Esophagus squamous epithelium (tissue), 5 donors: ENCODE measurements around the gene GALNTL6. TPM values are rescaled to one million over a fixed set of nuclear protein-coding genes. Genes with fewer than 3 reads are reported as not detected.
"Not testable (repeated sequence)": the region's sequence is repeated elsewhere in the genome, so short reads cannot be mapped to it uniquely, and the experiment has no call there.

Experiments used
- DNase-seq: peaks from one replicate; lab custom pipeline; 2025; lab: John Stamatoyannopoulos, UW
- H3K27ac ChIP-seq, 4 donors: fragments of 200-600 bp; sonication (generic); one replicate each; pipeline ENCODE4 v1.5.1; 2016 to 2019; ENCODE audit warnings: mild to moderate bottlenecking in 1 of 4
- H3K27me3 ChIP-seq, 4 donors: fragments of 200-600 bp; sonication (generic); 1 replicate in 3 of 4; 2 replicates in 1 of 4; pipeline versions ENCODE4 v1.5.1 to v1.6.0; 2017 to 2021; ENCODE audit warnings: antibody characterized with exemption in 1 of 4
- H3K36me3 ChIP-seq, 3 donors: fragments of 200-600 bp; sonication (generic); one replicate each; pipeline ENCODE4 v1.5.1; 2016 to 2019
- H3K4me1 ChIP-seq, 3 donors: fragments of 200-600 bp; sonication (generic); one replicate each; pipeline ENCODE4 v1.5.1; 2017 to 2019
- H3K4me3 ChIP-seq, 4 donors: fragments of 200-600 bp; sonication (generic); 1 replicate in 3 of 4; 2 replicates in 1 of 4; pipeline ENCODE4 v1.5.1; 2016 to 2019; ENCODE audit warnings: mild to moderate bottlenecking in 2 of 4, moderate library complexity in 1 of 4
- H3K9me3 ChIP-seq, 3 donors: fragments of 200-600 bp; sonication (generic); one replicate each; pipeline ENCODE4 v1.5.1; 2016 to 2019
- CTCF ChIP-seq, 6 experiments: fragments of 450-650 bp in 4 of 6; fragments of 200-600 bp in 2 of 6; sonication (generic) in 2 of 6; IDR thresholded peaks; one replicate each; pipeline ENCODE4 v1.5.1; 2016 to 2019; ENCODE audit warnings: antibody characterized with exemption in 6 of 6, mild to moderate bottlenecking in 4 of 6, moderate library complexity in 4 of 6
- POLR2A ChIP-seq, 4 donors: fragments of 450-650 bp; IDR thresholded peaks; one replicate each; pipeline ENCODE4 v1.6.1; 2017; ENCODE audit warnings: antibody characterized with exemption in 4 of 4, mild to moderate bottlenecking in 4 of 4, moderate library complexity in 3 of 4
- WGBS, 2 donors: methylation state at CpG; one replicate each; pipeline ENCODE4 v1.1.5; 2018; 5-methylcytosine and 5-hydroxymethylcytosine counted together
- intact Hi-C: fragments of 100-400 bp; cut with DNase I; formaldehyde crosslinking; loops from one replicate; pipeline ENCODE4 v1.15.0; 2022
- total RNA-seq, 4 donors: library from RNA; depleted of rRNA; stranded (reverse); fragments of >200 nt; gene quantifications; one replicate each; pipeline ENCODE4 v1.1.0, GENCODE V29; 2016
- donor health status: DM: yes; HTN: yes; CAD: no.

GALNTL6 gene
- total RNA-seq, 4 donors from 2014 or later, result 0.12 TPM; not detected in 3

GRCh38 chr4:172794307-172794703, 981.1 kb downstream of the GALNTL6 start:
- Histone ChIP-seq H3K4me1 (no peaks in the 10 kb centered on the region), H3K27me3 (no peaks in the 10 kb centered on the region), H3K9me3 (no peaks in the 10 kb centered on the region), H3K4me3 (no peak overlapping the region), H3K36me3 (no peaks in the 10 kb centered on the region), H3K27ac (no peak overlapping the region)
- 81 to 84% methylated on average over 3 of the region's 3 CpGs for WGBS, 2 donors
- no peak for TF ChIP-seq POLR2A (IDR thresholded peaks at IDR 0.05)
- TF ChIP-seq CTCF (IDR thresholded peaks at IDR 0.05), result no peak
- intact Hi-C loops, result no loop called here
- no peak for DNase-seq

- H3K36me3 ChIP-seq, intact Hi-C loops, H3K9me3 ChIP-seq, H3K27ac ChIP-seq, H3K4me1 ChIP-seq, DNase-seq, H3K4me3 ChIP-seq, H3K27me3 ChIP-seq: not testable (repeated sequence)
- WGBS, 2 donors, result 95 to 96% methylated on average over 16 to 18 of the region's 18 CpGs
These were observed 984.1 kb downstream of the GALNTL6 start for GRCh38 chr4:172797281-172797680.

- intact Hi-C loops, result no loop called here
- Histone ChIP-seq H3K36me3 (no peaks in the 10 kb centered on the region), H3K4me3 (no peak overlapping the region), H3K27ac (no peak overlapping the region), H3K9me3 (no peaks in the 10 kb centered on the region), H3K27me3 (no peaks in the 10 kb centered on the region), H3K4me1 (no peaks in the 10 kb centered on the region)
- DNase-seq, result no peak
- WGBS, 2 donors, result 43 to 50% methylated on average over 2 of the region's 2 CpGs
- TF ChIP-seq POLR2A (IDR thresholded peaks at IDR 0.05) (no peak), CTCF (IDR thresholded peaks at IDR 0.05) (no peak)
These were observed 988.8 kb downstream of the GALNTL6 start for GRCh38 chr4:172802032-172802431.

- intact Hi-C loops, result no loop called here
- H3K9me3 ChIP-seq, result no peaks in the 10 kb centered on the region
- H3K36me3 ChIP-seq, result no peaks in the 10 kb centered on the region
- H3K4me1 ChIP-seq, result no peaks in the 10 kb centered on the region
- no peak for DNase-seq
- H3K27ac ChIP-seq, result no peak overlapping the region
- no peaks in the 10 kb centered on the region for H3K27me3 ChIP-seq
- TF ChIP-seq CTCF (IDR thresholded peaks at IDR 0.05) (no peak), POLR2A (IDR thresholded peaks at IDR 0.05) (no peak)
- 86% methylated on average over 4 of the region's 4 CpGs for WGBS, 2 donors
- no peak overlapping the region for H3K4me3 ChIP-seq
These were observed 993.6 kb downstream of the GALNTL6 start for GRCh38 chr4:172806841-172807240.

- intact Hi-C loops, result no loop called here
- Histone ChIP-seq H3K9me3 (no peaks in the 10 kb centered on the region), H3K36me3 (no peaks in the 10 kb centered on the region), H3K4me1 (no peaks in the 10 kb centered on the region), H3K4me3 (no peak overlapping the region), H3K27ac (no peak overlapping the region), H3K27me3 (no peaks in the 10 kb centered on the region)
- DNase-seq, result no peak
- TF ChIP-seq CTCF (IDR thresholded peaks at IDR 0.05) (no peak), POLR2A (IDR thresholded peaks at IDR 0.05) (no peak)
- 72 to 77% methylated on average over 4 of the region's 4 CpGs for WGBS, 2 donors
These were observed 995.0 kb downstream of the GALNTL6 start for GRCh38 chr4:172808196-172808595.

GRCh38 chr4:172809319-172809718, 996.1 kb downstream of the GALNTL6 start:
- Histone ChIP-seq H3K4me1 (no peaks in the 10 kb centered on the region), H3K9me3 (no peaks in the 10 kb centered on the region), H3K36me3 (no peaks in the 10 kb centered on the region), H3K4me3 (no peak overlapping the region), H3K27me3 (no peaks in the 10 kb centered on the region), H3K27ac (no peak overlapping the region)
- intact Hi-C loops, result no loop called here
- WGBS, 2 donors, result 54 to 65% methylated on average over 6 to 7 of the region's 7 CpGs
- TF ChIP-seq POLR2A (IDR thresholded peaks at IDR 0.05) (no peak), CTCF (IDR thresholded peaks at IDR 0.05) (no peak)
- no peak for DNase-seq
